ENCODE results near the gene VAMP4.

VAMP4 gene

GRCh38 chr1:171784784-171785183 is 42.9 kb upstream of the VAMP4 start:
- H3K4me3 ChIP-seq (replicated peaks; ENCODE audit: low read depth, low read length) = peak overlapping the region; percentile 18
- TF ChIP-seq, protein P1, sequence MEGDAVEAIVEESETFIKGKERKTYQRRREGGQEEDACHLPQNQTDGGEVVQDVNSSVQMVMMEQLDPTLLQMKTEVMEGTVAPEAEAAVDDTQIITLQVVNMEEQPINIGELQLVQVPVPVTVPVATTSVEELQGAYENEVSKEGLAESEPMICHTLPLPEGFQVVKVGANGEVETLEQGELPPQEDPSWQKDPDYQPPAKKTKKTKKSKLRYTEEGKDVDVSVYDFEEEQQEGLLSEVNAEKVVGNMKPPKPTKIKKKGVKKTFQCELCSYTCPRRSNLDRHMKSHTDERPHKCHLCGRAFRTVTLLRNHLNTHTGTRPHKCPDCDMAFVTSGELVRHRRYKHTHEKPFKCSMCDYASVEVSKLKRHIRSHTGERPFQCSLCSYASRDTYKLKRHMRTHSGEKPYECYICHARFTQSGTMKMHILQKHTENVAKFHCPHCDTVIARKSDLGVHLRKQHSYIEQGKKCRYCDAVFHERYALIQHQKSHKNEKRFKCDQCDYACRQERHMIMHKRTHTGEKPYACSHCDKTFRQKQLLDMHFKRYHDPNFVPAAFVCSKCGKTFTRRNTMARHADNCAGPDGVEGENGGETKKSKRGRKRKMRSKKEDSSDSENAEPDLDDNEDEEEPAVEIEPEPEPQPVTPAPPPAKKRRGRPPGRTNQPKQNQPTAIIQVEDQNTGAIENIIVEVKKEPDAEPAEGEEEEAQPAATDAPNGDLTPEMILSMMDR (IDR thresholded peaks at IDR 0.05; ENCODE audit: low read depth, low read length, missing control alignments) = no peak
- DNase-seq (ENCODE audit: extremely low read depth, low read depth) = no peak

- TF ChIP-seq, protein P1 (IDR thresholded peaks at IDR 0.05; ENCODE audit: low read depth, low read length, missing control alignments) = no peak
- DNase-seq (ENCODE audit: extremely low read depth, low read depth) = no peak
Observed at GRCh38 chr1:171783816-171784530, 42.1 kb upstream of the VAMP4 start.

GRCh38 chr1:171781176-171781875 is 39.5 kb upstream of the VAMP4 start, which contains the start of gene METTL13:
Gene METTL13 (plus strand): TSS chr1:171781660. CDS start chr1:171781968, 308 bp downstream.
- peak within 1 kb of the TSS; percentile 87 for H3K4me3 ChIP-seq (replicated peaks; ENCODE audit: low read depth, low read length)
- peak; percentile 95 for DNase-seq (ENCODE audit: extremely low read depth, low read depth)
- TF ChIP-seq, protein P1 (IDR thresholded peaks at IDR 0.05; ENCODE audit: low read depth, low read length, missing control alignments) = no peak

More at GRCh38 chr1:171783816-171784530, 42.1 kb upstream of the VAMP4 start:
- peak overlapping the region; percentile 18; the same call in 1 of the 2 replicates for H3K4me3 ChIP-seq (replicated peaks; ENCODE audit: low read depth, low read length)

DNA sequence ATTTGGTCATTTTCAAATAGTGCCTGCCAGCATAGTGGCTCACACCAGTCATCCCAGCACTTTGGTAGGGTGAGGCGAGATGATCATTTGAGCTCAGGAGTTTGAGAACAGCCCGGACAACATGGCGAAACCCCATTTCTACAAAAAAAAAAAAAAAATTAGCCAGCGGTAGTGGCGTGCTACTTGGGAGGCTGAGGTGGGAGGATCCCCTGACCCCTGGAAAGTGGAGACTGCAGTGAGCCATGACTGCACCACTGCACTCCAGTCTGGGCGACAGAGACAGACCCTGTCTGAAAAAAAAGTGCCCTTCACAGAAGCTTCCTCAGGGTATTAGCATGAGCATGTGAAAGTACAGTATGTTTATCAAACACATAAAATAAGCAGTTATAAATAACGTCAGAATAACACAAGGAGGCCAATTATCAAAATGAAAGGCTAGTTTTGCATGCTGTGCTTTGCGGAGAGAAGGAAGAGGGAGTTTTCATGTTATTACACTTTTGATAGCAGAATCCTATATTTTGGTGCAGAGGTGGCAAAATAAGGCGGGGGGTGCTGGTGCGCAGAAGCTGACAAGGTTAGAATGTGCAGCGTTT is 38.8 kb upstream of the VAMP4 start:
- TF ChIP-seq, protein P1 (IDR thresholded peaks at IDR 0.05; ENCODE audit: low read depth, low read length, missing control alignments) = no peak
- H3K4me3 ChIP-seq (replicated peaks; ENCODE audit: low read depth, low read length) = peak overlapping the region; percentile 87
- DNase-seq (ENCODE audit: extremely low read depth, low read depth) = no peak

DNA sequence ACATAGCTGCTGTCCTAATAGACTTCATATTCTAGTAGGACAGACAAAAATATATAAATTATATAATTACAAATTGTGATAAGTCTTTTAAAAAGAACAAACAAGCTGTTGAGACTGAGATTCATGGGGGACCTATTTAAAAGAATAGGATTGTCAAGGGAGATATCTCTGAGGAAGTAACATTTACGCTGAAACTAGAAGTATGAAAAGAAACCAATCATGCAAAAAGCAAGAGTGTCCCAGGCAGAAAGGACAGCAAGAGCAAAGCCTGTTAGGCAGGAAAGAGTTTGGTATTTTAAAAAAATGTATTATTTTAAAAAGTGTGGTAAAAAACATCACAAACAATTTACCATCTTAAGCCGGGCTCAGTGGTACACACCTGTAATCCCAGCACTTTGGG is 30.4 kb upstream of the VAMP4 start:
- no peak for DNase-seq (ENCODE audit: extremely low read depth, low read depth)
- TF ChIP-seq, protein P1 (IDR thresholded peaks at IDR 0.05; ENCODE audit: low read depth, low read length, missing control alignments) = no peak
- H3K4me3 ChIP-seq (replicated peaks; ENCODE audit: low read depth, low read length) = no peak overlapping the region

DNA sequence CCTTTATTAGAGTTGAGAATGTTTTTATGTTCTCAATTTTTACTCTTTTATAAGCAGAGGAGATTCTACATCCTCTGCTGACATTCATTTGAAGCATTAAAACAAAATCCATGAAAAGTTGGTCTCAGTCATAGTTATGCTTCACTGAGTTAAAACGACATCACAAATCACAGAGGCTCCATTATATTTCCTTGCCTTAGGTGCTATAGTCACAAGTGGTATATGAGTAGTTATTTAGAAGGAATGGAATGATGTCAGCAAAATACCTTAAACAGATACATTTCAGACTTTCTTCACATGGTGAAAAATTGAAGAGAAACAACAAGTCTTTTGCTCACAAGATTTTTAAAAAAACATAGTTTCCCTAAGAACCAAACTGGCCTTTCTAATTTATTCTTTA is 27.9 kb upstream of the VAMP4 start:
- no peak for DNase-seq (ENCODE audit: extremely low read depth, low read depth)
- TF ChIP-seq, protein P1 (IDR thresholded peaks at IDR 0.05; ENCODE audit: low read depth, low read length, missing control alignments) = no peak
- no peak overlapping the region for H3K4me3 ChIP-seq (replicated peaks; ENCODE audit: low read depth, low read length)
